ENCODE measurements around the gene PCDHGB3.
A peak's percentile ranks its signal among the peaks of the same experiment; 100 is the strongest.
"Not testable (repeated sequence)": the region's sequence is repeated elsewhere in the genome, so short reads cannot be mapped to it uniquely, and the experiment has no call there.

PCDHGB3 gene

DNA sequence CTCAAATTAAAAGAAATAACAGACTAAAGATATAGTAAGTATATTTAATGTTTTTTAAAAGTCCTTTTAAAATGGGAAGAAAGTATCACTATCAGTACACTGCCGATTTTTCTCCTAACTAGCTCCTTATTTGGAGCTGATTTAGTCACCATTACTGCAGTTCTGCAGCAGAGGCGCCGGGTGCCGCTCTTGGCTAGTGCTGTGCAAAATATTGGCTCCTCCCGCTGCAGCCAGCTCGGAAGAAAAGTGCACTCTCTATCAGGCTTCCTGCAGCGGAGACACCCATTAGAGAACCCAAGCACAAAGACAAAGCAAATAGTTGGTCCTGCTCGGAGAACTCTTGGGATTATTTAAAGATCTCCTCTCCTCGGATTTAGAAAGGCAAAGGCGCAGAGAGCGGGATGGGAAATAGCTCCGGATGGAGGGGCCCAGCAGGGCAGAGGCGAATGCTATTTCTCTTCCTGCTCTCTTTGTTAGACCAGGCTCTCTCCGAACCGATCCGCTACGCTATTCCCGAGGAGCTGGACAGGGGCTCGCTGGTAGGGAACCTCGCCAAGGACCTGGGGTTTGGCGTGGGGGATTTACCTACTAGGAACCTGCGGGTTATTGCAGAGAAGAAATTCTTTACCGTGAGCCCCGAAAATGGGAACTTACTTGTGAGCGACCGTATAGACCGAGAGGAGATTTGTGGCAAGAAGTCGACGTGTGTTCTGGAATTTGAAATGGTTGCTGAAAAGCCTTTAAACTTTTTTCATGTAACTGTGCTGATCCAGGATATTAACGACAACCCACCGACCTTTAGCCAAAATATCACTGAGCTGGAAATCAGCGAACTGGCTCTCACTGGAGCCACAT, at the start of gene PCDHGB3:
Gene PCDHGB3, plus strand, starts transcription at position 249 of the 855 bp plus-strand sequence. Its CDS starts 153 bp downstream, at position 402.
- no peak for FAIRE-seq
- no peak for DNase-seq (ENCODE audit: insufficient read length, low spot score)
- TF ChIP-seq, protein P1, sequence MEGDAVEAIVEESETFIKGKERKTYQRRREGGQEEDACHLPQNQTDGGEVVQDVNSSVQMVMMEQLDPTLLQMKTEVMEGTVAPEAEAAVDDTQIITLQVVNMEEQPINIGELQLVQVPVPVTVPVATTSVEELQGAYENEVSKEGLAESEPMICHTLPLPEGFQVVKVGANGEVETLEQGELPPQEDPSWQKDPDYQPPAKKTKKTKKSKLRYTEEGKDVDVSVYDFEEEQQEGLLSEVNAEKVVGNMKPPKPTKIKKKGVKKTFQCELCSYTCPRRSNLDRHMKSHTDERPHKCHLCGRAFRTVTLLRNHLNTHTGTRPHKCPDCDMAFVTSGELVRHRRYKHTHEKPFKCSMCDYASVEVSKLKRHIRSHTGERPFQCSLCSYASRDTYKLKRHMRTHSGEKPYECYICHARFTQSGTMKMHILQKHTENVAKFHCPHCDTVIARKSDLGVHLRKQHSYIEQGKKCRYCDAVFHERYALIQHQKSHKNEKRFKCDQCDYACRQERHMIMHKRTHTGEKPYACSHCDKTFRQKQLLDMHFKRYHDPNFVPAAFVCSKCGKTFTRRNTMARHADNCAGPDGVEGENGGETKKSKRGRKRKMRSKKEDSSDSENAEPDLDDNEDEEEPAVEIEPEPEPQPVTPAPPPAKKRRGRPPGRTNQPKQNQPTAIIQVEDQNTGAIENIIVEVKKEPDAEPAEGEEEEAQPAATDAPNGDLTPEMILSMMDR (IDR thresholded peaks at IDR 0.05; ENCODE audit: insufficient read depth, missing control alignments) = no peak

- TF ChIP-seq, protein P1 (IDR thresholded peaks at IDR 0.05; ENCODE audit: insufficient read depth, missing control alignments) = no peak
- DNase-seq (ENCODE audit: insufficient read length, low spot score) (no peak), FAIRE-seq (no peak)
These were observed 47.8 kb upstream of the PCDHGB3 start for GRCh38 chr5:141322261-141322660.

GRCh38 chr5:141326088-141326854, 43.8 kb upstream of the PCDHGB3 start:
- TF ChIP-seq, protein P1 (IDR thresholded peaks at IDR 0.05; ENCODE audit: insufficient read depth, missing control alignments) = no peak
- DNase-seq (ENCODE audit: insufficient read length, low spot score) (no peak), FAIRE-seq (no peak)

GRCh38 chr5:141328231-141328630, 41.8 kb upstream of the PCDHGB3 start:
- DNase-seq (ENCODE audit: insufficient read length, low spot score) (no peak), FAIRE-seq (no peak)
- TF ChIP-seq, protein P1 (IDR thresholded peaks at IDR 0.05; ENCODE audit: insufficient read depth, missing control alignments) = no peak

- TF ChIP-seq, protein P1 (IDR thresholded peaks at IDR 0.05; ENCODE audit: insufficient read depth, missing control alignments) = peak; percentile 29
- DNase-seq (ENCODE audit: insufficient read length, low spot score) (no peak), FAIRE-seq (no peak)
These were observed 39.6 kb upstream of the PCDHGB3 start, which contains the start of gene PCDHGA1 for GRCh38 chr5:141330299-141331080. PCDHGA1 (plus strand) TSS chr5:141330514.

DNA sequence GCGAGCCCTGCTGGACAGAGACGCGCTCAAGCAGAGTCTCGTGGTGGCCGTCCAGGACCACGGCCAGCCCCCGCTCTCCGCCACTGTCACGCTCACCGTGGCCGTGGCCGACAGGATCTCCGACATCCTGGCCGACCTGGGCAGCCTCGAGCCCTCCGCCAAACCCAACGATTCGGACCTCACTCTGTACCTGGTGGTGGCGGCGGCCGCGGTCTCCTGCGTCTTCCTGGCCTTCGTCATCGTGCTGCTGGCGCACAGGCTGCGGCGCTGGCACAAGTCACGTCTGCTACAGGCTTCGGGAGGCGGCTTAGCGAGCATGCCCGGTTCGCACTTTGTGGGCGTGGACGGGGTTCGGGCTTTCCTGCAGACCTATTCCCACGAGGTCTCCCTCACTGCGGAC, 37.5 kb upstream of the PCDHGB3 start:
- not testable (repeated sequence) for FAIRE-seq; DNase-seq (ENCODE audit: insufficient read length, low spot score)

All from D721Med (cell line).